Measurements from ENCODE around the gene NPPB. TPM values are rescaled to one million over a fixed set of nuclear protein-coding genes. Genes with fewer than 3 reads are reported as not detected.

The NPPB gene
- total and polyA plus RNA-seq, 9 of the 15 experiments (the other 6 are each of a cell fraction or from before 2014, with no cell fraction given): not detected

DNA sequence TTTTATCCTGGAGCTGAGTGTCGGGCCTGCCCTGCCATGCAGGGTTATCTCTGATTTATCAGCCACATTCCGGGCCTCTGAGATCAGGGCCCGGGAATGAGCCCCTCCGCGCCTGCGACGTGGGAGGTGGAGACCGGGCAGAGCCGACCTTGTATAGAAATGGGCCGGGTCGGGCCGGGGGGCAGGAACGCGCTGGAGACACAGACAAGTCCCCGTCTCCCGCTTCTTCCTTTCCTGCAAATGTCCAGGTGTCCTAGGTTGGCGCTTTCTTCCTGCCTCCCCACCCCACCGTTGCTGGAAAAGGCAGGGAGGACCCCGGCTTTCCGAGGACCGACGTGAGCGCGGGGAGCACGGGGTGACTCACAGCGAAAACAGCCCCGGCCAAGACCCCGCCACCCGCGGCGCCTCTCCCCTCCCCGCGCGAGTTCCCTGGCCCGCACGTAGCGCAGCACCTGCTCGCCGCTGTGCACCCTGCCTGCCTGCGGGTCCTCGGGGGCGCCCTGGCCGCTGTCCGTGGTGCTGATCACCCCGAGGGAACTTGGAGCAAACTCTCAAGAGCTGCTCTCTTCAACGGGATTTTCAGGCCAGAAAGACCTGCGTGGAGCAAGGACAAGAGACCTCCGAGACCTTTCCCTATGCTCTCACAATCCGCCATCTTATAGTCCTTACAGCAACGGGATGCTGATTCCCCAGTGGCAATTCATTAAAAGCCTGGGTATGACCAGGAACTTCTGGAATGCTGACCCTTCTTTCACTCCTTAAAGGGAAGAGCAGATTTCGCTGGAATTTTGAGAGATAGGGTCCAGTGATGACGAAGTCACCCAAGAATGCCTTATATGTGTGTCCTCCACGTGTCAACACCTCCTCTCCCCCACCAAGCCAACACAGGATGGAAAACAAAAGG, 475 bp upstream of the NPPB start (continued):
- TF ChIP-seq, protein P1, sequence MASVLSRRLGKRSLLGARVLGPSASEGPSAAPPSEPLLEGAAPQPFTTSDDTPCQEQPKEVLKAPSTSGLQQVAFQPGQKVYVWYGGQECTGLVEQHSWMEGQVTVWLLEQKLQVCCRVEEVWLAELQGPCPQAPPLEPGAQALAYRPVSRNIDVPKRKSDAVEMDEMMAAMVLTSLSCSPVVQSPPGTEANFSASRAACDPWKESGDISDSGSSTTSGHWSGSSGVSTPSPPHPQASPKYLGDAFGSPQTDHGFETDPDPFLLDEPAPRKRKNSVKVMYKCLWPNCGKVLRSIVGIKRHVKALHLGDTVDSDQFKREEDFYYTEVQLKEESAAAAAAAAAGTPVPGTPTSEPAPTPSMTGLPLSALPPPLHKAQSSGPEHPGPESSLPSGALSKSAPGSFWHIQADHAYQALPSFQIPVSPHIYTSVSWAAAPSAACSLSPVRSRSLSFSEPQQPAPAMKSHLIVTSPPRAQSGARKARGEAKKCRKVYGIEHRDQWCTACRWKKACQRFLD (CRISPR knock-in tag; IDR thresholded peaks at IDR 0.05): peak; percentile 44; the same call in 1 of the 2 replicates
- TF ChIP-seq LCOR (CRISPR knock-in tag; IDR thresholded peaks at IDR 0.05): peak; percentile 97
- TF ChIP-seq RHOXF2B (CRISPR knock-in tag; conservative IDR thresholded peaks at IDR 0.05): no peak
- no peak for TF ChIP-seq ZNF584 (CRISPR knock-in tag; IDR thresholded peaks at IDR 0.05; ENCODE audit: low read depth)
- TF ChIP-seq, protein P2, sequence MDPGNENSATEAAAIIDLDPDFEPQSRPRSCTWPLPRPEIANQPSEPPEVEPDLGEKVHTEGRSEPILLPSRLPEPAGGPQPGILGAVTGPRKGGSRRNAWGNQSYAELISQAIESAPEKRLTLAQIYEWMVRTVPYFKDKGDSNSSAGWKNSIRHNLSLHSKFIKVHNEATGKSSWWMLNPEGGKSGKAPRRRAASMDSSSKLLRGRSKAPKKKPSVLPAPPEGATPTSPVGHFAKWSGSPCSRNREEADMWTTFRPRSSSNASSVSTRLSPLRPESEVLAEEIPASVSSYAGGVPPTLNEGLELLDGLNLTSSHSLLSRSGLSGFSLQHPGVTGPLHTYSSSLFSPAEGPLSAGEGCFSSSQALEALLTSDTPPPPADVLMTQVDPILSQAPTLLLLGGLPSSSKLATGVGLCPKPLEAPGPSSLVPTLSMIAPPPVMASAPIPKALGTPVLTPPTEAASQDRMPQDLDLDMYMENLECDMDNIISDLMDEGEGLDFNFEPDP (CRISPR knock-in tag; IDR thresholded peaks at IDR 0.05): no peak
- TF ChIP-seq, protein P3, sequence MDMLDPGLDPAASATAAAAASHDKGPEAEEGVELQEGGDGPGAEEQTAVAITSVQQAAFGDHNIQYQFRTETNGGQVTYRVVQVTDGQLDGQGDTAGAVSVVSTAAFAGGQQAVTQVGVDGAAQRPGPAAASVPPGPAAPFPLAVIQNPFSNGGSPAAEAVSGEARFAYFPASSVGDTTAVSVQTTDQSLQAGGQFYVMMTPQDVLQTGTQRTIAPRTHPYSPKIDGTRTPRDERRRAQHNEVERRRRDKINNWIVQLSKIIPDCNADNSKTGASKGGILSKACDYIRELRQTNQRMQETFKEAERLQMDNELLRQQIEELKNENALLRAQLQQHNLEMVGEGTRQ (CRISPR knock-in tag; IDR thresholded peaks at IDR 0.05): peak; percentile 68
- no peak for TF ChIP-seq GABPB2 (CRISPR knock-in tag; conservative IDR thresholded peaks at IDR 0.05)
- no peak for TF ChIP-seq PTRF (tag; IDR thresholded peaks at IDR 0.05)
- TF ChIP-seq SUPT5H (IDR thresholded peaks at IDR 0.05): no peak
- TF ChIP-seq ZC3H8 (IDR thresholded peaks at IDR 0.05): no peak
- TF ChIP-seq SMAD4 (CRISPR knock-in tag; conservative IDR thresholded peaks at IDR 0.05): peak; percentile 60
- TF ChIP-seq FUS (optimal IDR thresholded peaks at IDR 0.05; ENCODE audit: low read depth, low read length): no peak
- no peak for TF ChIP-seq SMARCA5 (IDR thresholded peaks at IDR 0.05)
- TF ChIP-seq, protein P4, sequence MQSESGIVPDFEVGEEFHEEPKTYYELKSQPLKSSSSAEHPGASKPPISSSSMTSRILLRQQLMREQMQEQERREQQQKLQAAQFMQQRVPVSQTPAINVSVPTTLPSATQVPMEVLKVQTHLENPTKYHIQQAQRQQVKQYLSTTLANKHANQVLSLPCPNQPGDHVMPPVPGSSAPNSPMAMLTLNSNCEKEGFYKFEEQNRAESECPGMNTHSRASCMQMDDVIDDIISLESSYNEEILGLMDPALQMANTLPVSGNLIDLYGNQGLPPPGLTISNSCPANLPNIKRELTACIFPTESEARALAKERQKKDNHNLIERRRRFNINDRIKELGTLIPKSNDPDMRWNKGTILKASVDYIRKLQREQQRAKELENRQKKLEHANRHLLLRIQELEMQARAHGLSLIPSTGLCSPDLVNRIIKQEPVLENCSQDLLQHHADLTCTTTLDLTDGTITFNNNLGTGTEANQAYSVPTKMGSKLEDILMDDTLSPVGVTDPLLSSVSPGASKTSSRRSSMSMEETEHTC (IDR thresholded peaks at IDR 0.05): no peak
- TF ChIP-seq, protein P5, sequence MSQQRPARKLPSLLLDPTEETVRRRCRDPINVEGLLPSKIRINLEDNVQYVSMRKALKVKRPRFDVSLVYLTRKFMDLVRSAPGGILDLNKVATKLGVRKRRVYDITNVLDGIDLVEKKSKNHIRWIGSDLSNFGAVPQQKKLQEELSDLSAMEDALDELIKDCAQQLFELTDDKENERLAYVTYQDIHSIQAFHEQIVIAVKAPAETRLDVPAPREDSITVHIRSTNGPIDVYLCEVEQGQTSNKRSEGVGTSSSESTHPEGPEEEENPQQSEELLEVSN (IDR thresholded peaks at IDR 0.05; ENCODE audit: borderline replicate concordance in 1 of 2, extremely low read depth in 1 of 2, insufficient read depth in 1 of 2, insufficient read length in 1 of 2, low read depth in 1 of 2, low read length in 1 of 2, poor library complexity in 1 of 2, severe bottlenecking in 1 of 2): peak in 1 of 2 experiments; percentile 66
- TF ChIP-seq, protein P6, sequence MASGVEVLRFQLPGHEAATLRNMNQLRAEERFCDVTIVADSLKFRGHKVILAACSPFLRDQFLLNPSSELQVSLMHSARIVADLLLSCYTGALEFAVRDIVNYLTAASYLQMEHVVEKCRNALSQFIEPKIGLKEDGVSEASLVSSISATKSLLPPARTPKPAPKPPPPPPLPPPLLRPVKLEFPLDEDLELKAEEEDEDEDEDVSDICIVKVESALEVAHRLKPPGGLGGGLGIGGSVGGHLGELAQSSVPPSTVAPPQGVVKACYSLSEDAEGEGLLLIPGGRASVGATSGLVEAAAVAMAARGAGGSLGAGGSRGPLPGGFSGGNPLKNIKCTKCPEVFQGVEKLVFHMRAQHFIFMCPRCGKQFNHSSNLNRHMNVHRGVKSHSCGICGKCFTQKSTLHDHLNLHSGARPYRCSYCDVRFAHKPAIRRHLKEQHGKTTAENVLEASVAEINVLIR (CRISPR knock-in tag; IDR thresholded peaks at IDR 0.05): no peak
- TF ChIP-seq, protein P7, sequence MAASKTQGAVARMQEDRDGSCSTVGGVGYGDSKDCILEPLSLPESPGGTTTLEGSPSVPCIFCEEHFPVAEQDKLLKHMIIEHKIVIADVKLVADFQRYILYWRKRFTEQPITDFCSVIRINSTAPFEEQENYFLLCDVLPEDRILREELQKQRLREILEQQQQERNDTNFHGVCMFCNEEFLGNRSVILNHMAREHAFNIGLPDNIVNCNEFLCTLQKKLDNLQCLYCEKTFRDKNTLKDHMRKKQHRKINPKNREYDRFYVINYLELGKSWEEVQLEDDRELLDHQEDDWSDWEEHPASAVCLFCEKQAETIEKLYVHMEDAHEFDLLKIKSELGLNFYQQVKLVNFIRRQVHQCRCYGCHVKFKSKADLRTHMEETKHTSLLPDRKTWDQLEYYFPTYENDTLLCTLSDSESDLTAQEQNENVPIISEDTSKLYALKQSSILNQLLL (CRISPR knock-in tag; IDR thresholded peaks at IDR 0.05; ENCODE audit: borderline replicate concordance): no peak
- TF ChIP-seq BHLHE40 (IDR thresholded peaks at IDR 0.05; ENCODE audit: low read length): peak; percentile 56; the same call in 1 of the 2 replicates
- no peak for TF ChIP-seq HLTF (IDR thresholded peaks at IDR 0.05)

Measured in K562 (cell line).